HG02943 (cell line): ENCODE measurements around the gene DLG2.

Source experiments
- ATAC-seq: cut with Tn5 transposase; IDR thresholded peaks from one replicate; pipeline ENCODE4 v1.9.1; 2021; ENCODE audit warnings: mild to moderate bottlenecking, low read depth, moderate library complexity; ENCODE audit not compliant: unreplicated experiment

Gene DLG2

DNA sequence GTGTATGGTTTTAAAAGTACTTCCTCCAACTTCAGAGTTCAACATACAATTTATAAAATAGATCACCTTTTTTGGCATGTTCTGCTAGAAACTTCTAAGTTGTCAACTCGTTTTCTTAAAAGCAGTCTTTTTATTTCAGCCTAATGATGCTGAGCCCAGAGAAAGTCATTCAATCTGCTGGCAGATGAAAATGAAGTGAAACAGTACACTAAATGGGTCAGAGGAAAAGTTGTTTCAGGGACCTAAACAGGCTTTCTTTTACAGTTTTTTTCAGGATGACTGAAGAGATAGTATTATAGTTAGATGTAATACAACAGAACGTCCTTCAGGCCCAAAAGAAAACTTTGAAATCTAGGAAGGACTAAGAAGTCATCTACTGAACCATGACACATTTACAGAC, 1498.3 kb downstream of the DLG2 start:
- ATAC-seq: no peak

DNA sequence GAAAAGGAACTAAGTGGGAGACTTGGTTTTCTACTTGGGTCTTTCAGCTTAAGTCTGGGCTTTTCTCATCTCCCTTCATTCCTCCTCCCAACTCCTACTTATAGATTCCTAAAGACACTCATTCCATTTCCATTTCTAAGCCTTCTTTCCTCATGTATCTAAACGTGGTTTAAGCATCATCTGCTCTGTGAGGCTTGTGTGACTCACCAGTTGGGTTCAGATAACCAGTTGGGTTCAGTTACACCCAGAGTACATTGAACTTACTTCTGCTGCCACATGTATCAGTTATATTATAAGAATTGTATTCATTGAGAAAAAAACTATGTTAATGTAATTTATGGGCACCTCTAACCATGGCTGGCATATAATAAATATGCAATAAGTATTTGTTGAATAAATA, 1509.8 kb downstream of the DLG2 start:
- no peak for ATAC-seq

DNA sequence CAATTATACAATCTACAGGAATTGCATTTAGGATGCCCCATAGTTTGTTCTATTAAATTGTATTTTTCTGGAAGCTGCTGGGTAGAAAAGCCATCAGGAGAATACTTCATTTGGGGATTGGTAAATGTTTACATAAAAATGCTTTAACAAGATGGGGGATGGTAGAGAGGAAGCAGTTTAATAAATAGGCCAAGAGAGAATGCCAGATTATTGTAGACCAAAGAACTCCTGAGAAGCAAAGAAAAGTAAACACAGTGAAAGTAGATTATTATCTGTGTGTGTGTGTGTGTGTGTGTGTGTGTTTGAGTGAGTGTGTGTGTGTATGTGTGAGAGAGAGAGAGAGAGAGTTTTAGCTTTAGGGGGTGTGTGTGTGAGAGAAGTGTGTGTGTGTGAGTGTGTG, 1520.6 kb downstream of the DLG2 start:
- no peak for ATAC-seq

DNA sequence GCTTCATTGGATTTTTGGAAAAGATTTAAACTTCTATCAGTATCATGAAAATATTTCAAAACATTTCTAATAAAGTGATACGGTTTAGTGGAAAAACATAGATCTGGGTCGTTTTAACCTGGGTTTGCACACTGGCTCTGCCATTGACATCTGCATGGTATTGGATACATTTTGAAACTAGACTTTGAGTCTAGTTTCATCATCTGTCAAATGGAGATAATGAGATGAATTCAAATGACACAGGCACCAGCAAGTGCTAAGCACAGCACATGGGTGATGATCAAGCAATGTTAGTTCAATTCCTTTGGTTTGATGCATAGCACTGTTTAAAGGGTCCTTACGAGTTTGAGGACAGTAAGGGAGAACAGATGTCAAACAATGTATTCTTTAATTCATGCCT, 1522.0 kb downstream of the DLG2 start:
- ATAC-seq: no peak

DNA sequence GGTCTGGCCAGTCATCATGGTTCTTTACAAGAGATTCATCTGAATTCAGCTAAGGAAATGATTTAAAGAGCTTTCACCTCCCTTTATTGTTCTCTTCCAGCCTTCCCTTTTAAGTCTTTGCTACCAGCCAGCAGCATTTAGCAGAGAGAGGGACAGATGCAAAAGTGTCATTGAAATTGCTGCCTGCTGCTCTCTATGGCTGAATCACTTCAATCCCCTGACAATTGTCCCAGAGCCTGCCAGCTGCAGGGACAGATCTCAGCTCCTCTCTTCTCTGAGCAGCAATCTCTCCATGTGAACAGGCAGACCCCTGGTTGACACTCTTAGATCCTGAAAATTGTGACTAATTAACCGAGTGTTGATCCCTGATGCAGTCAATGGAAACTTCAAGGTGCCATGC, 1524.0 kb downstream of the DLG2 start:
- no peak for ATAC-seq

DNA sequence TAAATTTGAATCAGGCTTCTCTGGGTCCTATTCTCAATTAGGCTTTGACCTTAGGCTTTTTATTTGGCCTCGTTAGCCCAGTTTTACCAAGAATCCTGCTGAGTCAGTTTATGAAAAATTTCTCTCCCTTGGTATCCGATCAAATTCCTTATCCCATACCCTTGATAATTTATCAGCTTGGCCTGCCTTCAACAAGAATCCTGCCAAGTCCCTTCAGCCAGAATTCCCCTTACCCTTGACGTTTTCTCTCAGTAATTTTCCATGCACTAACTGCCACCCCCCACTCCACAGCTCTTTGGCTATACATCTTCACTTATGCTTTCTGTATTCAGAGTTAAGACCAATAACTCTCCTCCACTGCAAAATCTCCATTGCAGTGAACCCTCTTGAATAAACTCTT, 1530.0 kb downstream of the DLG2 start:
- no peak for ATAC-seq

DNA sequence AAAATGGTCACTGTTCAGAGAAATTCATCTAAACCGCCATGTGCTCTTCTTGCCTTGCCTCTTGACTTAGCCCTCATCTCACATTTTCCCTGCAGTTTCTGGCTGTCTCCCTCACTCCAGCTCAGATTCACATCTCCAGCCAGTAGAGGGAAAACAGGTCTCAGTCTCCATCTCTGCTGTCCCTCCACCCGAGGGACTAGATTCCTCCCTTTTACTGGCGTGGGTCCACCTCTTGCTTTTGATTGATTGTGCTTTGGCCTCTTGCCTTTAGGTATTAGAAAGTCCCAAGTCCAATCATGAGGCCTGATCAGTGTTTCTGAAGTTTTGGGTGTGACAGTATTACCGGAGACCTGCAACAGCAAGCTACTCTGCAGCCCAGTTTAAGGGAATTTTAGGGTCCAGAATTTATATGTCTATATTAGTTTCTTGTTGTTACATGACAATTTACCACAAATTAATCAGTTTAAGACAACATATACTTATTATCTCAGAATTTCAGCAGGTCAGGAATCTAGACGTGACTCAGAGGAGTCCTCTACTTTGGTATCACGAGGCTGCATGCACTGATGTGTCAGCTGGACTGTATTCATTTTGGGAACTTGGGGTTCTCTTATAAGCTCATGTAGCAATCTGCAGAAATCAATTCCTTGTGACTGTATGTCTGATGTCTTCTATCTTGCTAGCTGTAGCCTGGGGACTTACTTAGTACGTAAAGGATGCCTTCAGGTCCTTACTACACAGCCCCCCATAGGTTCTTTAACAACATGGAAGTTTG, 1535.7 kb downstream of the DLG2 start:
- ATAC-seq: no peak

DNA sequence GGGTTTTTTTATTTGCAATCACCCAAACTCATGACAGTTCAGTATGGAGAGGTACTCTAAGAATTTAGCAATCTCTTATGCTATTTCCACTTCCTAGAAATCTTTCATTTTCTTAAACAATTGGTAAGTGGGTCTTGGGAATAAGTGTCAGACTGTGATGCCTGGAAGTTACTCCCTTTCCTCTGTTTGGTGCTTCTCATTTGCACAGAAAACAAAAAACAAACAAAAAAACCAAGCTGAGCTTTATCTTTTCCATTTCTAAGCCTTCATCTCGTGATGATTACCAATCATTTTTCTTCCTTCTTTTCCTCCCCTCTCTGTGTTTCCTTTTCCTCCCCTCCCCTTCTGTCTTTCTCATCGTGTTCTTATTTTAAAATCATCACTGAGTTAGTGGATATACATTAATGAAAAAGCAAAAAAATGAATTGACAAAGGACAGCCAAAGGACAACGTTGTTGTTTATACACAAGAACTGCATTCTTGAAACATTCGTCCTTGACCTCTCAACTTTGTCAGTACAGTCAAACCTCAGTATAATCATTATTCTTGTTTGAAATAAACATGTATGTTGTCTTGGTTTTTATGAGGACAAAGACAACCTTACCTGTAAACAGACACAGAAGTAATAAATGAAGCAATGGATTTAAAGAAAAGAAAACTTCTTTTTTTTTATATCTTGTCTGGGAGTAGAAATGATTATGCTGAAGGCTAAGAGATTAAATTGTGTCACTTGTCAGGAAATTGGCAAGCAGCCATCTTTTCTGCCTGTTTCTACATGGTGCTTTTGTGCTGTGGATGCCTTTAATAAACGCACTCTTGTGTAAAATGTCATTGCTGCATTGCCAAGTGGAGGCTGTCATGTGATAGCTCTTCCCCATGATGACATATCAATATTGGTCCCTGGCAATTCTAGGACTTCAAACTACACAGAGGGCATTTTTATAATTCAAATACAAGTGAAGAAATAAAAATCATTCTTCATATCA, 1537.8 kb downstream of the DLG2 start:
- no peak for ATAC-seq

DNA sequence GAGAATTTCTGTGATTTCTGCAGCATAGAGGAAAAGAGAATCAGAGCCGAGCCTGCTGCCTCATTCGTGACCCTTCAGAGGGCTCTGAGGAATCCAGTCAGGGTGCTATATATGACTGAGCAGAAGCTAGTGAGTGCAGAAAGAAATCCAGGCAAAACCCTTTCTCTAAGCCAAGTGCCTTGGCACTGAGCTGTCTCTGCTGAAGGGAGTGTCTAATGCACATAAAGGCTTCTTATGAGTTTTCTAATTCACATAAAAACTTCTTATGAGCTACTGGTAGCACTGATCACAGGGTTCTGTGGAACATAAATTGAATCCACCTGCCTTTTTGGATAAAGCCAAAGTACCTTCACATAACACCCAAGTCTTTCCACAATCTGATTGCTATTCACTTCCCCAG, 1555.3 kb downstream of the DLG2 start:
- ATAC-seq: no peak

DNA sequence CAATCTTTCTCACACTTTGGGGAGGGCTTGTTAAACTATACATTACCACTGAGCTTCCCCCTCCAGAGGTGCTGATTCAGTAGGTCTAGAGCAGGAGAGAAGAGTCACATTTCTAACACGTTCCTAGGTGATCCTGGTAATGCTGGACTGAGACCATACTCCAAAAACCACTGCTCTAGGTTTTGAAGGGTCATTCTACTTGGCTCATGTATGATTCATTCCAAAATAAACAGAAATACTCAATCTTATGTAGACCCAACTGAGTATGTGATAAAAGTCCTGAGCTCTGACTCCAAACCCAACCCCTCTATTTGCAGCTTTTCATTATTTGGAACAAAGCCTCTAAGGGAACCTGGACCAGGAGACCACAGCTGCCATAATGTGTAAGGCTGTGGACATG, 1558.1 kb downstream of the DLG2 start:
- no peak for ATAC-seq

DNA sequence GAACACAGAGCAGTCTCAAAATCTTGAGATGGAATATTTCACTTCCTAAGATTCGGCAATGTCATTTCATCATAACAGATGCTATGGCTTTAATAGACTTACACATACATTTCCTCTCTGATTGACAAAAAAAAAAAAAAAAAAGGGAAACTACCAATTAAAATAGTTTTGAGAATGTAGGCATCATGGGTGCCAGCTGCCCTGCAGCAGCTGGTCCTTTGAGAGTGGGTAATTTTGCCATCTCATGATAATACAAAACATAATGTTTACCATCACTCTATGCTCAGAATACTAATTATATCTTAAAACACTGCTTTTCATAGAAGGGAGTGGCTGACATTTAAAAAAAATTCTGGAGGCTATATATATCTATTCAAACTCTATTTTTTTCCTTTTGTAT, 1565.4 kb downstream of the DLG2 start:
- ATAC-seq: no peak

DNA sequence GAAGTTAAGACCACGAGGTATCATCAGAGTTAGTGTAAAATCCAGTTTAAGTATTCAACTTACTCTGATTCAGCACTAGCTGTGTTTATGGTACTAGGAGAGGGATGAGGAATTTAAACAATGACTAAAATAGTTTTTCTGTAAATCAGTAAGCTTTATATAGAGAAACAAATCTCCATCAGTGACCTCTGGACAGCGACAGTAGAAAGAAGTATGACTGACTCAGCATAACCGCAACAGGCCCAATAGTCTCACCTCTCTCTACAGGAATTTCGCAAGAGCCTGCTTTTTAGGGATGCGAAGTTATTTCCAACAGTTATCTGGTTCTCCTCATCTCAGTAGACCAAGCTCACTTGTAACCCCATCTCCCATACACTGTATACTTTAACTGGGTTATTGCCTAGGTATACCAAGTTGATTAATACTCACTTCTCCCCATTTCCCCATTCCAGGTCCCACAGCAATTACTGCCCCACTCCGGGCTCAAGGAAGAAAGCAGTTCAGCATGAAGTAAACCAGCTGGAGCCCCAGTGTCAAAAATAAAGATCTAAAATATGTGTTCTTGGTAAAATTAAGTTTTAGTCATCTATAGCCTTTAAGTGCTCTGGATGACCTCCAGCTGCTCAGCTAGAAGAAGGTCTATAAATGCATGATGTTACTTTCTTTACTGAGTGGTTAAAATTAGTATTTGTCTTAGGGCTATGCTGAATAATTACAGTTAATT, 1570.3 kb downstream of the DLG2 start:
- no peak for ATAC-seq

DNA sequence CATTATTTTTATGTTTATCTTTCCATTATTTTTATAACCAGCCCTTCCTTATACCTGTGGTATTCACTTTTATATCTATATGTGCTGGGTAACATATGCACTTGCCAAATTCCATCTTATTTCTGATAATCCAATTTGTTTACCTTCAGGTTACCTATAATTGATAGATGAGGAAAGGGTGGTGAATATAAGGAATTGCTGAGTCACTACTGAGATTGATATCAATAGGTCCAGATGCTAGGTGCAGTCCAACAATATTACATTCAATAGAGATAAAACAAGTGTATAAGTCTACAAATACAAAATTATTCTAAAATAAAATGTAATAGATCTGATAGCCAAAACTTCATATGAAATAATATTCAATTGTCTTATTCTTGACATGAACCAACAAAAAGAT, 1582.0 kb downstream of the DLG2 start:
- no peak for ATAC-seq

DNA sequence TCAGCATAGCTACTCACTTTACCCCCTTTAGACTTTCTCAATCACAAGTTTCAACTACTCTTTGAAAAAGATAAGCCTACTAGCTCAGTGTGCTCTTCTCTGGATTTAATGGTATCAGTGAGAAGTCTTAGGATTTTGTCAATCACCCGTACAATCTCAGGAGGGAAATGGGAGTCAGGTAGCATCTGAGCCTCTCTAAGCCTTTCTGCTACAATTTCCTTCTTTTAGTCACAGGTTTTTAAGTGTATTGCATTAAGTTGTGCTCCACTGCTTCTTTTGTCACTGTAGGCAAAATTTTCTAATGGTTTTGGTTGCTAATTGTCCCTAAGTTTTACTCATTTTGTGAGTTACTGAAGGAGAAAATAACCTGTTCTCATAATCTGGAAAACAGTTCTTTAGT, 1582.4 kb downstream of the DLG2 start:
- no peak for ATAC-seq

DNA sequence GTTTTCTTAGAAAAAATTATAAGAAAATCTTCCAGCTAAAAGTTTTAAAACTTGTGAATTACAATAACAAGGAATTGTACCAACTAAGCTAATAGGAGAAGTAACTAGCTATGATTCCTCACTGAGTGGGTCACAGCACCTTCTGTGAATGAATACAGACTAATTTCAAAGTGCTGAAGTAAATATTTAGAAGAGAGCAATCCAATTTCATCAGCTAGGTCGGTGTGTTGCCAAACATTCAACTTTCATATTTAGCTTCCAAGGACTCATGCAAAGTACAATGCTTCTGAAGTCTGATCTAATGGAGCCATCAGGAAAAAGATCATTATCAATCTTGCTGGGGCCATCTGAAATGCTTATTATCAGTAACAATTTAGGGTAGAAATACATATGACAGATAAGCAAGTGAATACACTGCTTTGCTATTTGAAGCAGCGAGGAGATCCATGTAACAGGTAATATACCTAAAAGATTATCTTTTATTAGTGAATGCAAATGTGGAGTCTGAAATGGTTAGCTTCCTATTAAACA, 1590.4 kb downstream of the DLG2 start:
- ATAC-seq: no peak

DNA sequence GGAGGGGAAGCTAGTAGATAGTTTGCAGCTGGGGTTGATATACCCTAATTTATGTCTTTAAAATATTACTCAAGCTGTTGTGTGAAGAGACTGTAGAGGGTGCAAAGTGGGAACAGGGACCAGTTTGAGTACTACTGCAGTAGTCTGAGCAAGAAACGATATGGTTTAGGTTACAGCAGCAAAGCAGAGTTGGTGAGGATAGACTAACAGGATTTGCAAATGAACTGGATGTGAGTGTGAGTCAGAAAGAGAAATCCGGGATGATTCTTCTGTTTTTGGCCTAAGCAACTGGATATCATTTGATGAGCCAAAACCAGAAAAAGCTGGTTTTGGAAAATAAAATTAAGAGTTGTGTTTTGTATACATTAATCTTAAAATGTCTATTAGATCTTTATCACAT, 1591.5 kb downstream of the DLG2 start:
- ATAC-seq: no peak

DNA sequence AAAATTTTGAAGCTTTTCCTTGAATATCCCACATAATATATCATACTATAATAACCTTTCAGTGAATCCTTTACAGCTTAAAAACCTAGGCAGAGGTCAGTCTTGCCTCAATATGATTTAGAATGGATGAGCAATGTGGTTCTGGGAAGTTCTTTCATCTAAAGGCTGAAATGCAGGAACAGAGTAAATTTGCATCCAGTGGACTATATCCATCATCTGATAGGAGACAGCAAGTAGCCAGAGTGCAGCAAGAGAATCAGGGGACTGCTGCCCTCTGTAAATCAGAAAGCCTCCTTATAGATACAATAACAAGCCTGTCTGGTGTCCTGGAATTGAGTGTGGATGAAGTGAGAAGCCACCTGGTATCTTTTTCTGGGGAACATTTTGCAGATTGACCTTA, 1592.7 kb downstream of the DLG2 start:
- no peak for ATAC-seq

DNA sequence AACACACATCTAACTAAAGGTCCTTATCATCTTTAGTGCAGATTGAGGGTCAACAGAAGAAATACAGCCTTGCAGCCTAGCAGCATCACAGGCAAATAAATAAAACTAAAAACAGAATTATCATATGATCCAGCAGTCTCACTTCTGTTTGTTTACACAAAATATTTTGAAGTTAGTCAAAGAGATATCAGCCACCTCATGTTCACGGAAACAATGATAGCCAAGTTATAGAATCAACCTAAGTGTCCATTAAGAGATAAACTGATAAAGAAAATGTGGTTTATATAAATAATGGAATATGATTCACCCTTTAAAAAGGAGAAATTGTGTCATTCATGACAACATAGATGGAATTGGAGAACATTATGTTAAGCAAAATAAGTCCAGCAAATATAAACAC, 1602.9 kb downstream of the DLG2 start:
- ATAC-seq: no peak

DNA sequence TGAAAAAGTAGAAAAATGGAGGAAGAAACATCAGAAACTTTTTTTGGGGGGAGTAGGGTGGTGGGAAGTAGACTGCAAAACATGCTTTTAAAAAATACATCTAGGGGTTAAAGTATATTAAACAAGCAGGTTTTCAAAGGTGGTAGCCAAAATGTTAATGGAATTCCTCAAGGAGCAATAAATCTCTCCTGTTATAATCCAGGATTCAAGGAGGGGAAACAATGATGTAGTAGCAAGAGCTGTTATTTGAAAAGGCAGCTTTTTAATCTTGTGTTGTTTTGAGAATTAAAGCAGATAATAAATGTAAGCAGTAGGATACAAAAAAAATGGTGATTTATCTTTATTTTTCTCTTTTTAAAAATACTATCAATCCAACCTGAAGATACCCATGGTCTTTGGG, 1604.4 kb downstream of the DLG2 start:
- ATAC-seq: no peak

DNA sequence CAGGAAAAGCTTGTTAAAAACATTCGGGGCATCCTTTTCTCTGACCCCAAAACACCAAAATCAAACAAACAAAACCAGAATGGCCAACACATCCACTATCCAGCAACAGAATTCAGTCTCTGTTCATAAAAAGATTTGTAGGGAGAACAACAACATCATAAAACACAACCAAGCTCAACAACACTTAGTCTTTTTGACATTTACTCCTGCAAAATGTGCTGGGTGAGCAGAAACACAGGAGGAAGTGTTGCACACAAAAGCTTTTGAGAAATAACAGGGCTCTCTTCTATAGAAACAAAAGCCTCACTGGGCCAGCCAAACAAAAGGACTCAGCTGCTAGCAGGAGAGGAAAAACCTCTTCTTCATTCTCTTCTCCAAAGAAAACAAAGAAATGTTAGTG, 1604.9 kb downstream of the DLG2 start:
- ATAC-seq: no peak

DNA sequence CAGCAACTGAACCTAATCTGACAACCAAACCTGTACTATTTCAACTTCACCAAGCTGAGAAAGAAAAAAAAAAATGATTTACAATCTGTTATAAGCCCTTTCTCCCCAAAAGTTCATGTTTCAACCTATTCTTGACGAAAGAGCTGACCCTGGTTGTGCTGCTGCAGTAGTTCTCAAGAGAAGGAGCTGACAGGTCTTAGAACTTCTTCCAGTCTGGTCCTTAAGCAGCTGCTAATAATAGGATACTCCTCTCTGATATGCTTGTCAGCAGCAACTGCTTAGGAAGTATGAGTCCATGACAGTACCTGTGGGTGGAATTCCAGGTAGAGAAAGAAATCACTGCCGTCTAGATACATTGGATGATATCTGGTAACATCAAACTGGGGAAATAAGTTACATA, 1605.9 kb downstream of the DLG2 start:
- ATAC-seq: no peak
